H1 (cell line): Measurements from ENCODE around the gene SLC4A9. TPM values are rescaled to one million over a fixed set of nuclear protein-coding genes. Genes with fewer than 3 reads are reported as not detected.

ENCODE experiments used
- TBP ChIP-seq: IDR thresholded peaks from 2 replicates; pipeline ENCODE4 v1.6.1; 2011; ENCODE audit warnings: low read depth, low read length, improper control_type of control experiment
- polyA plus RNA-seq, 7 experiments: library from polyadenylated mRNA; depleted of rRNA in 3 of 7; stranded (reverse) in 5 of 7; unstranded in 2 of 7; fragments of >200 nt in 5 of 7; fragments of 200-250 nt in 2 of 7; gene quantifications; 1 replicate in 5 of 7; 2 replicates in 1 of 7; 4 replicates in 1 of 7; pipeline versions ENCODE4 v1.2.1 to v1.2.3, GENCODE V29; 2011 to 2013; ENCODE audit warnings: missing spikeins in 2 of 7, mixed read lengths in 2 of 7
- total RNA-seq: library from RNA; stranded (reverse); fragmentation: NEBNext Ultra II Directional; extraction: Animal tissue kit (Norgen Biotek cat#: 25700); gene quantifications from 2 replicates; pipeline ENCODE4 v1.2.1, GENCODE V29; 2021

The SLC4A9 gene
- total and polyA plus RNA-seq, 2 of the 8 experiments (the other 6 are each of a cell fraction or from before 2014, with no cell fraction given), result 0.15 to 0.28 TPM

GRCh38 chr5:140382866-140383265 lies 22.9 kb downstream of the SLC4A9 start (continued):
- TF ChIP-seq TBP, result no peak
- TF ChIP-seq, all 59 proteins: peak for 0
